Measurements from ENCODE around the gene UBE3C.
"Not testable (repeated sequence)": the region's sequence is repeated elsewhere in the genome, so short reads cannot be mapped to it uniquely, and the experiment has no call there.

UBE3C gene

GRCh38 chr7:157138424-157139110, at the start of gene UBE3C:
TSS of gene UBE3C (plus strand) at chr7:157138926. CDS start at chr7:157139273, 347 bp downstream.
- DNase-seq, result peak; percentile 90

GRCh38 chr7:157089100-157089610, 49.6 kb upstream of the UBE3C start:
- DNase-seq, result no peak

GRCh38 chr7:157090485-157091165, 48.1 kb upstream of the UBE3C start:
- DNase-seq, result no peak

GRCh38 chr7:157096286-157097055, 42.3 kb upstream of the UBE3C start:
- DNase-seq, result no peak

- no peak for DNase-seq
Observed at GRCh38 chr7:157097056-157097329, 41.7 kb upstream of the UBE3C start.

GRCh38 chr7:157097569-157097968, 41.2 kb upstream of the UBE3C start:
- no peak for DNase-seq

- DNase-seq, result not testable (repeated sequence)
Observed at GRCh38 chr7:157100005-157100404, 38.7 kb upstream of the UBE3C start.

GRCh38 chr7:157103641-157104040, 35.1 kb upstream of the UBE3C start:
- DNase-seq, result not testable (repeated sequence)

- no peak for DNase-seq
Observed at GRCh38 chr7:157111311-157111710, 27.4 kb upstream of the UBE3C start.

- no peak for DNase-seq
Observed at GRCh38 chr7:157112706-157113105, 26.0 kb upstream of the UBE3C start.

GRCh38 chr7:157113607-157114006, 25.1 kb upstream of the UBE3C start:
- DNase-seq, result no peak

GRCh38 chr7:157116762-157117161, 22.0 kb upstream of the UBE3C start:
- DNase-seq, result no peak

GRCh38 chr7:157117796-157118195, 20.9 kb upstream of the UBE3C start:
- DNase-seq, result no peak

GRCh38 chr7:157120181-157120580, 18.5 kb upstream of the UBE3C start:
- no peak for DNase-seq

- no peak for DNase-seq
Observed at GRCh38 chr7:157121184-157121715, 17.5 kb upstream of the UBE3C start.

- no peak for DNase-seq
Observed at GRCh38 chr7:157122800-157123495, 15.8 kb upstream of the UBE3C start.

- no peak for DNase-seq
Observed at GRCh38 chr7:157124690-157125089, 14.0 kb upstream of the UBE3C start.

GRCh38 chr7:157125376-157126223, 13.1 kb upstream of the UBE3C start:
- DNase-seq, result no peak

GRCh38 chr7:157126921-157127320, 11.8 kb upstream of the UBE3C start:
- no peak for DNase-seq

GRCh38 chr7:157129200-157129599, 9.5 kb upstream of the UBE3C start:
- no peak for DNase-seq

- no peak for DNase-seq
Observed at GRCh38 chr7:157129907-157130460, 8.7 kb upstream of the UBE3C start.

- DNase-seq, result not testable (repeated sequence)
Observed at GRCh38 chr7:157130849-157131248, 7.9 kb upstream of the UBE3C start.
